CD8-positive, alpha-beta memory T cell (primary cell): Measurements from ENCODE around the gene KLHL22. TPM values are rescaled to one million over a fixed set of nuclear protein-coding genes. Genes with fewer than 3 reads are reported as not detected.
A peak's percentile ranks its signal among the peaks of the same experiment; 100 is the strongest.

Source experiments
- CTCF ChIA-PET: fragments of 350-600 bp; sonication (Branson Sonifier 250); formaldehyde crosslinking; loops from one replicate; lab custom pipeline; 2021; ENCODE audit warnings: antibody characterized with exemption; lab: Charles Lee
- POLR2A ChIA-PET: fragments of 350-600 bp; sonication (Branson Sonifier 250); formaldehyde crosslinking; loops from one replicate; lab custom pipeline; 2021; ENCODE audit warnings: antibody characterized with exemption; lab: Charles Lee
- DNase-seq, 5 donors: peaks; one replicate each; pipeline versions ENCODE4 v3.0.0 to v3.0.0-alpha.2; 2020 to 2022; ENCODE audit warnings: mixed read lengths in 1 of 5
- H3K27ac ChIP-seq: one replicate; pipeline ENCODE4 v1.7.0; 2013; ENCODE audit warnings: low read depth, mild to moderate bottlenecking, low read length, moderate library complexity
- H3K27me3 ChIP-seq: 2 replicates; pipeline ENCODE4 v1.7.0; 2013; ENCODE audit warnings: low read length, mild to moderate bottlenecking; ENCODE audit not compliant: insufficient read depth, poor library complexity, severe bottlenecking
- H3K36me3 ChIP-seq: 2 replicates; pipeline ENCODE4 v1.7.0; 2013; ENCODE audit warnings: mild to moderate bottlenecking, low read length, moderate library complexity; ENCODE audit not compliant: insufficient read depth
- H3K4me1 ChIP-seq: 2 replicates; pipeline ENCODE4 v1.7.0; 2013; ENCODE audit warnings: mild to moderate bottlenecking, low read length, moderate library complexity; ENCODE audit not compliant: insufficient read depth
- H3K4me3 ChIP-seq: 2 replicates; pipeline ENCODE4 v1.7.0; 2013; ENCODE audit warnings: mild to moderate bottlenecking, low read length
- H3K9me3 ChIP-seq: 2 replicates; pipeline ENCODE4 v1.7.0; 2013; ENCODE audit warnings: mild to moderate bottlenecking, low read length
- H3K27ac Mint-ChIP-seq, 8 donors: one replicate each; pipeline ENCODE4 v1.8.0; 2020 to 2021; ENCODE audit warnings: mixed read lengths in 8 of 8, mild to moderate bottlenecking in 6 of 8, inconsistent platforms in 3 of 8, moderate library complexity in 3 of 8
- H3K27me3 Mint-ChIP-seq, 2 donors: one replicate each; pipeline ENCODE4 v1.8.0; 2020 to 2021; ENCODE audit warnings: mixed read lengths in 2 of 2, mild to moderate bottlenecking in 1 of 2, moderate library complexity in 1 of 2
- H3K36me3 Mint-ChIP-seq, 3 donors: one replicate each; pipeline ENCODE4 v1.8.0; 2020 to 2021; ENCODE audit warnings: mixed read lengths in 3 of 3, inconsistent platforms in 1 of 3, mild to moderate bottlenecking in 1 of 3
- H3K4me1 Mint-ChIP-seq, 3 donors: one replicate each; pipeline ENCODE4 v1.8.0; 2020 to 2021; ENCODE audit warnings: mixed read lengths in 3 of 3, inconsistent platforms in 1 of 3, mild to moderate bottlenecking in 1 of 3
- H3K4me3 Mint-ChIP-seq, 7 donors: one replicate each; pipeline ENCODE4 v1.8.0; 2020 to 2021; ENCODE audit warnings: mixed read lengths in 7 of 7, mild to moderate bottlenecking in 6 of 7, moderate library complexity in 4 of 7, inconsistent platforms in 2 of 7
- H3K9me3 Mint-ChIP-seq, 5 donors: one replicate each; pipeline ENCODE4 v1.8.0; 2020 to 2022; ENCODE audit warnings: mixed read lengths in 5 of 5, mild to moderate bottlenecking in 3 of 5, moderate library complexity in 2 of 5, inconsistent platforms in 1 of 5
- polyA plus RNA-seq: library from polyadenylated mRNA; unstranded; fragments of 300-500 nt; fragmentation: Illumina TruSeq; gene quantifications from one replicate; pipeline ENCODE4 v1.2.3, GENCODE V29; 2021
- total RNA-seq, 2 experiments: library from RNA; stranded (reverse); gene quantifications; one replicate each; pipeline ENCODE4 v1.2.3, GENCODE V29; 2021

Gene KLHL22
- total and polyA plus RNA-seq, 3 experiments from 2014 or later = 17.2 to 25.4 (median 17.6) TPM

DNA sequence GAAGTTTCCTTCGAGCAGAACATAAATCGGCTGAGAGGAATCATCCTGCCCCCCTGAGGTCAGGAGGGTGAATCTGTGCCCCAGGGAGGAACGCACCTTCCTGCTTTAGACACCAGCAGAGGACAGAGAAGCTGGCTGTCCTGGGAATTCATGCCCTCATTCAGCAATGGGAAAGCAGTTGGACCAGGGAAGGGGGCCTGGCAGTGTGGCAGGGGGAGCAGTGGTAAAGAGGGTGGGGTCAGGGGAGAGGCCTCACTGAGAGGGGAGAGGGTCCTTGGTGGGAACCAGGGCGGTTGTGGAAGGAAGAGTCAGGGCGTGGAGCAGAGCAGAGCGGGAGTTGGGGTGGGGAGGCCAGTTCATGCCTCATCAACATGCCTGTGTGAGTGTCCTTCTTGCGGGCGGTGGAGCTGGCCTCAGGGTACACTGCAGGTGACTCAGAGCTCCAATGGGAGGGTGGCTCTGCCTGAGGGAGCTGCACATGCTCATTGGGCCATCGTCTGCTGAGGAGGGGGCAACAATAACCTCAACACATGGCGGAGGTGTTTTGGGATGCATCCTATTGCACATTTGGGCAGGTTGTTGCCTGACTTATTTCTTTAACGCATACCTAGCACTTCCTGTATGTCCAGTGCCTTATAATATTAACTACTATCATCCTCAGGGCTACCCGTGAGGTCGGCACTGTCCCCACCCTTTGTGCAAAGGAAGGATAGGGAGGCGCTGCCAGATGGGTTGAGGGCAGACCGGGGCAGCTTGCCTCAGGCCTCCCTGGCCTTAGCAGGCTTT lies 35.0 kb upstream of the KLHL22 start:
- Mint-ChIP-seq H3K4me3 (peak overlapping the region in 1 of 7 donors; percentile 44), H3K9me3 (no peaks in the 10 kb centered on the region), H3K27ac (peak overlapping the region in 5 of 8 donors; percentile 21 to 79 (median 48)), H3K4me1 (peaks cover 60 to 85% (median 74%) of the 10 kb centered on the region in 3 donors), H3K27me3 (no peaks in the 10 kb centered on the region), H3K36me3 (peaks cover 0 to 72% (median 13%) of the 10 kb centered on the region in 3 donors)
- no peaks in the 10 kb centered on the region for H3K27me3 ChIP-seq
- DNase-seq = no peak
- peaks cover 24% of the 10 kb centered on the region for H3K36me3 ChIP-seq
- peak overlapping the region; percentile 12 for H3K27ac ChIP-seq
- ChIA-PET CTCF (interaction anchor here (1.4 kb wide), 1 partner anchor 27 kb away, joined by 3 read pairs; no protein-coding TSS in a partner anchor), POLR2A (interaction anchor here (0.6 kb wide), 1 partner anchor 18 kb away, joined by 5 read pairs; no protein-coding TSS in a partner anchor)
- H3K9me3 ChIP-seq = no peaks in the 10 kb centered on the region
- H3K4me3 ChIP-seq = no peak overlapping the region
- H3K4me1 ChIP-seq = peaks cover 61% of the 10 kb centered on the region

DNA sequence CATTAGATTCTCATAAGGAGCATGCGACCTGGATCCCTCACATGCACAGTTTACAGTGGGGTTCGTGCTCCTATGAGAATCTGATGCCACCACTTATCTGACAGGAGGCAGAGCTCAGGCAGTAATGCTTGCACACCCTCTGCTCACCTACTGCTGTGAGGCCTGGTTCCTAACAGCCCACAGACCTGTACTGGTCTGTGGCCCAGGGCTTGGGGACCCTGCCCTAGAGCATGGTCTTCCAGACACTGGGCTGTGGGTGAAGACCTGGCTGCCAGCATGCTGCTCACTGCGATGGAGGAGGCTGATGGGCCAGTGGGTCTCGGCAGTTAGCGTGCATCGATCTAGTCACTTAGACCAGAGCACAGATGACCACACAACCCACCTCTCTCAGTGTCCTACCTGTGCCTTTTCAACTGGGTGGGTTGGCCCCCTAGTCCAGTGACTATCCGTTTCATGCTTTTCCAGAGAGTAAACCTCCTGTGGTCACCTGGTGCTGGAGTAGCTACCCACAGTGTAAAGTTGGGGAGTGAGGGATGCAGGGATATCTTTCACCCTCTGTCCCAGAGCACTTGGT lies 32.9 kb upstream of the KLHL22 start:
- Mint-ChIP-seq H3K27ac (peak overlapping the region in 4 of 8 donors; percentile 1 to 51 (median 24)), H3K27me3 (no peaks in the 10 kb centered on the region), H3K36me3 (peaks cover 0 to 61% (median 13%) of the 10 kb centered on the region in 3 donors), H3K4me3 (no peak overlapping the region), H3K9me3 (no peaks in the 10 kb centered on the region), H3K4me1 (peaks cover 58 to 81% (median 75%) of the 10 kb centered on the region in 3 donors)
- no peaks in the 10 kb centered on the region for H3K27me3 ChIP-seq
- H3K27ac ChIP-seq = no peak overlapping the region
- peaks cover 69% of the 10 kb centered on the region for H3K4me1 ChIP-seq
- peaks cover 18% of the 10 kb centered on the region for H3K36me3 ChIP-seq
- ChIA-PET CTCF (interaction anchor here (0.7 kb wide), 1 partner anchor 42 kb away, joined by 3 read pairs; no protein-coding TSS in a partner anchor), POLR2A (no interaction called here)
- no peaks in the 10 kb centered on the region for H3K9me3 ChIP-seq
- DNase-seq = no peak
- H3K4me3 ChIP-seq = no peak overlapping the region

DNA sequence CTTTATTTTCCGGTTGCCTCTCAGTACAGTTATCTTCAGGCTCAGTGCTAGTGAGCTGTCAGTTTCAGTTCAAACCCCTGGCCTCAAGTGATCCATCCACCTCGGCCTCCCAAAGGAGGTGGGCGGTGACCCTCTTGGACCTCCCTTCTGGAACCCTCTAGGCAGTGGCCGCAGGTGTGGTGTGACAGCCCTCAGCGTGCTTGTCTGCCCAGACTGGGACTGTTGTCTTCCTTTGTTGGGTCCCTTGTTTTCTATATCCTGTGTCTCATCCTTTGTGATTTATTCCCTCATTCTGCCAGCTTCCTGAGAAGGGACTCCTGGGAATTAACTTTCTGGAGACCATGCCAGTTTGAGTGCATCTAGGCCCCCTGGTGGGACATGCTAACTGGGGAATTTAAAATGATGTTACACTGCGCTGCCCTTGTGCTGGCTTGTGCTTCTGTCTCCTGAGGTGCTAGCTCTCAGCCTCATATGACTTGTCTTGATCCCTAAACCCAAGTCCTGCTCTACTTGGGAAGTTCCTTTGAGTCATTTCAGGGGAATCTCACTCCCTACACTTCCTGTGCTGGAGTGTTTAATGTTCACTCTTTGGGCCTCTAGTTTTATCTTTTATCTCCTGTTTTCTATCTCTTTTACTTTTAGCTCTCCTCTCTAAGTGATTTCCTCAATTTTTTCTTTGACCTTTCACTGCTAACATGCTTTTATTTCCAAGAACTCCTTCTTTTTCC lies 31.2 kb upstream of the KLHL22 start:
- peak overlapping the region in 2 of 7 donors; percentile 3 to 42 for H3K4me3 Mint-ChIP-seq
- no peaks in the 10 kb centered on the region for H3K9me3 ChIP-seq
- peak overlapping the region; percentile 8 to 84 (median 56) for H3K27ac Mint-ChIP-seq
- peaks cover 57 to 81% (median 74%) of the 10 kb centered on the region in 3 donors for H3K4me1 Mint-ChIP-seq
- CTCF ChIA-PET = interaction anchor here (0.8 to 2.2 kb wide), 5 partner anchors 11 to 109 kb away, joined by 3 to 9 read pairs (median 3); no protein-coding TSS in a partner anchor
- no peak overlapping the region for H3K4me3 ChIP-seq
- H3K36me3 Mint-ChIP-seq = peaks cover 0 to 62% (median 20%) of the 10 kb centered on the region in 3 donors
- no peaks in the 10 kb centered on the region for H3K9me3 Mint-ChIP-seq
- H3K36me3 ChIP-seq = peaks cover 23% of the 10 kb centered on the region
- peaks cover 69% of the 10 kb centered on the region for H3K4me1 ChIP-seq
- peak in 1 of 5 donors; percentile 27 for DNase-seq
- H3K27me3 Mint-ChIP-seq = no peaks in the 10 kb centered on the region
- POLR2A ChIA-PET = interaction anchor here (1.9 kb wide), 1 partner anchor 23 kb away, joined by 5 read pairs; no protein-coding TSS in a partner anchor
- H3K27ac ChIP-seq = peak overlapping the region; percentile 36
- no peaks in the 10 kb centered on the region for H3K27me3 ChIP-seq

DNA sequence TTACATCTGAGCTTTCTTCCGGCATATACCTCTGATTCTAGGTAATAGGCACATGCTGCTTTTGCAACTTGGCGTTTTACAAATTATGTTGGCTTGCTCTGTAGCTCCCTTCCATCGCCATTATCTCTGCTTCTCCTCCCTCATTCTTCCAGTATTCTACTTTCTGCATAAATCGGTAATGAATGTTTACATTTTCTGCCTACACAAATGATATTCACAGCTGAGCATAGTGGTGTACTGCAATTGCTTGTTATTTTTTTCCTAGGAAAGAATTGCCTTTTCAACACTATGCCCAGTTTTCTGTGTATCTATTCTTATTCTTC lies 30.7 kb upstream of the KLHL22 start:
- Histone ChIP-seq H3K36me3 (peaks cover 24% of the 10 kb centered on the region), H3K27me3 (no peaks in the 10 kb centered on the region), H3K9me3 (no peaks in the 10 kb centered on the region), H3K4me3 (no peak overlapping the region), H3K27ac (peak overlapping the region; percentile 36), H3K4me1 (peaks cover 65% of the 10 kb centered on the region)
- POLR2A ChIA-PET = interaction anchor here (1.9 kb wide), 1 partner anchor 23 kb away, joined by 5 read pairs; no protein-coding TSS in a partner anchor
- Mint-ChIP-seq H3K9me3 (no peaks in the 10 kb centered on the region), H3K27ac (peak overlapping the region in 7 of 8 donors; percentile 15 to 93 (median 54)), H3K27me3 (no peaks in the 10 kb centered on the region), H3K36me3 (peaks cover 0 to 57% (median 20%) of the 10 kb centered on the region in 3 donors), H3K4me1 (peaks cover 52 to 77% (median 69%) of the 10 kb centered on the region in 3 donors), H3K4me3 (no peak overlapping the region)
- CTCF ChIA-PET = interaction anchor here (0.7 to 2.2 kb wide), 5 partner anchors 11 to 108 kb away, joined by 3 to 9 read pairs (median 3); no protein-coding TSS in a partner anchor
- no peak for DNase-seq

DNA sequence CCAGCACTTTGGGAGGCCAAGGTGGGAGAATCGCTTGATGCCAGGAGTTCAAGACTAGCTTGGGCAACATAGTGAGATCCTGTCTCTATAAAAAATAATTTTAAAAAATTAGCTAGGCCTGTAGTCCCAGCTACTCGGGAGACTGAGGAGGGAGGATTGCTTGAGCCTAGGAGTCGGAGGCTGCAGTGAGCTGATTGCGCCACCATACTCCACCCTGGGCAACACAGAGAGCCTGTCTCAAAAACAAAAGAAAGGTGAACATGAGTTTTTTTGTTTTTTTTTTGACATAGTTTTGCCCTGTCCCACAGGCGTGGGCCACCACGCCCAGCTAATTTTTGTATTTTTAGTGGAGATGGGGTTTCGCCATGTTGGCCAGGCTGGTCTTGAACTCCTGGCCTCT lies 29.5 kb upstream of the KLHL22 start:
- Histone ChIP-seq H3K4me1 (peaks cover 55% of the 10 kb centered on the region), H3K9me3 (no peaks in the 10 kb centered on the region), H3K4me3 (no peak overlapping the region), H3K27ac (no peak overlapping the region), H3K27me3 (no peaks in the 10 kb centered on the region), H3K36me3 (peaks cover 28% of the 10 kb centered on the region)
- Mint-ChIP-seq H3K9me3 (no peaks in the 10 kb centered on the region), H3K4me1 (peaks cover 53 to 73% (median 68%) of the 10 kb centered on the region in 3 donors), H3K27me3 (no peaks in the 10 kb centered on the region), H3K27ac (peak overlapping the region in 5 of 8 donors; percentile 52 to 95 (median 80)), H3K4me3 (peak overlapping the region in 3 of 7 donors; percentile 6 to 60 (median 20)), H3K36me3 (peaks cover 0 to 55% (median 24%) of the 10 kb centered on the region in 3 donors)
- CTCF ChIA-PET = interaction anchor here (0.6 to 2.3 kb wide), 5 partner anchors 10 to 48 kb away, joined by 3 to 6 read pairs (median 3); no protein-coding TSS in a partner anchor
- peak in 1 of 5 donors; percentile 16 for DNase-seq
- POLR2A ChIA-PET = interaction anchor here (0.7 to 1.4 kb wide), 2 partner anchors 13 to 41 kb away, joined by 3 to 4 read pairs; no protein-coding TSS in a partner anchor

DNA sequence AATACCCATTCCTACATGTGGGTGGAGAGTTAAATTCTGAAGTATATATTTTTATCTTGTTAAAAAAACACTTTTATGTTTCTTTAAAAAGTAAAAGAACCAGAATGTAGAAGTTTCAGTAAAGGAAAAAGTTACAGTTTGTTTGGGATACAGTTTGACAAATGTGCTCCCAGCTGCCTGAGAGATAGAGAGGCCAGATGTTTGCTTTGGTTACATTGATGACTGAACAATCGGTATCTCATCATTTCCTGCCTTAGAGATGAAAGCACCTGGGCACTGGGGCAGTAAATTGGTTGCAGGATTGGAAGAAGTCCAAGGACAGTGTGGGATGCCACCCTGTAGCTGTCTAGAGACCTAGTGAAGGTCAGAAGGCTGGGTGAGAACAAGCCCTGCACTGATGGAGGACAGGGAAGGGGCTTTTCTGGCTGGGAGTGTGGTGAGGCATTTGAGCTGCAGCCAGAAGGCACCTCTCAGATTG lies 28.4 kb upstream of the KLHL22 start:
- peak overlapping the region; percentile 22 for H3K4me3 ChIP-seq
- H3K27ac ChIP-seq = peak overlapping the region; percentile 74
- peak overlapping the region; percentile 18 to 95 (median 86) for H3K27ac Mint-ChIP-seq
- no peaks in the 10 kb centered on the region for H3K27me3 Mint-ChIP-seq
- peak in 3 of 5 donors; percentile 25 to 51 (median 49) for DNase-seq
- H3K4me1 Mint-ChIP-seq = peaks cover 61 to 81% (median 76%) of the 10 kb centered on the region in 3 donors
- H3K27me3 ChIP-seq = no peaks in the 10 kb centered on the region
- CTCF ChIA-PET = interaction anchor here (0.7 to 2.3 kb wide), 5 partner anchors 28 to 49 kb away, joined by 3 to 6 read pairs (median 3); no protein-coding TSS in a partner anchor
- H3K4me1 ChIP-seq = peaks cover 60% of the 10 kb centered on the region
- H3K36me3 ChIP-seq = peaks cover 32% of the 10 kb centered on the region
- peaks cover 0 to 64% (median 24%) of the 10 kb centered on the region in 3 donors for H3K36me3 Mint-ChIP-seq
- H3K9me3 ChIP-seq = no peaks in the 10 kb centered on the region
- peak overlapping the region in 6 of 7 donors; percentile 52 to 69 (median 60) for H3K4me3 Mint-ChIP-seq
- POLR2A ChIA-PET = interaction anchor here (1.0 to 1.7 kb wide), 3 partner anchors 12 to 33 kb away, joined by 3 to 6 read pairs (median 4); partner anchors contain the start of gene MED15
- no peaks in the 10 kb centered on the region for H3K9me3 Mint-ChIP-seq
